HFF-Myc (cell line): Measurements from ENCODE around the gene ACYP2.

Source experiments
- DNase-seq: peaks from one replicate; pipeline ENCODE4 v3.0.0-alpha.2; 2011; ENCODE audit warnings: low read depth; ENCODE audit errors: extremely low read depth
- H3K4me3 ChIP-seq: replicated peaks from 2 replicates; pipeline ENCODE4 v1.5.1; 2011; ENCODE audit warnings: low read depth, mild to moderate bottlenecking, control low read depth, low read length
- TF ChIP-seq, protein P1 (sequence below): IDR thresholded peaks from 2 replicates; pipeline ENCODE4 v1.5.1; 2012; ENCODE audit warnings: mild to moderate bottlenecking, low read depth, low read length, control low read depth; ENCODE audit errors: missing control alignments

ACYP2 gene

DNA sequence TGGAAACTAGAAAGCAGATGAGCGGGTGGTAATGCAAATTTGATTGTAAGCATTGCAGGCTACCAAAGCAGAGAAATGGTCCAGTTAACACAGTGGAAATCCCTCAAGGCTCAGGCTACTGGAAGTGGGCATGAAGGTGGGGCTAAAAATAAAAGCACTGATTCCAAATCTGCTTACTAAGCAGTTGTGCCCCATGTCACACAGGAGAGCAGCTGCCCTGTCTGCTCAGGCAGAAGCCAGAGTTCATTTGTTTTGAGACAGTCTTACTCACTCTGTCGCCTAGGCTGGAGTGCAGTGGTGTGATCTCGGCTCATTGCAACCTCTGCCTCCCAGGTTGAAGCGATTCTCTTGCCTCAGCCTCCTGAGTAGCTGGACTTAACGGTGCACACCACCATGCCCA, 183.1 kb downstream of the ACYP2 start:
- H3K4me3 ChIP-seq = no peak overlapping the region
- TF ChIP-seq, protein P1, sequence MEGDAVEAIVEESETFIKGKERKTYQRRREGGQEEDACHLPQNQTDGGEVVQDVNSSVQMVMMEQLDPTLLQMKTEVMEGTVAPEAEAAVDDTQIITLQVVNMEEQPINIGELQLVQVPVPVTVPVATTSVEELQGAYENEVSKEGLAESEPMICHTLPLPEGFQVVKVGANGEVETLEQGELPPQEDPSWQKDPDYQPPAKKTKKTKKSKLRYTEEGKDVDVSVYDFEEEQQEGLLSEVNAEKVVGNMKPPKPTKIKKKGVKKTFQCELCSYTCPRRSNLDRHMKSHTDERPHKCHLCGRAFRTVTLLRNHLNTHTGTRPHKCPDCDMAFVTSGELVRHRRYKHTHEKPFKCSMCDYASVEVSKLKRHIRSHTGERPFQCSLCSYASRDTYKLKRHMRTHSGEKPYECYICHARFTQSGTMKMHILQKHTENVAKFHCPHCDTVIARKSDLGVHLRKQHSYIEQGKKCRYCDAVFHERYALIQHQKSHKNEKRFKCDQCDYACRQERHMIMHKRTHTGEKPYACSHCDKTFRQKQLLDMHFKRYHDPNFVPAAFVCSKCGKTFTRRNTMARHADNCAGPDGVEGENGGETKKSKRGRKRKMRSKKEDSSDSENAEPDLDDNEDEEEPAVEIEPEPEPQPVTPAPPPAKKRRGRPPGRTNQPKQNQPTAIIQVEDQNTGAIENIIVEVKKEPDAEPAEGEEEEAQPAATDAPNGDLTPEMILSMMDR = no peak
- DNase-seq = no peak

DNA sequence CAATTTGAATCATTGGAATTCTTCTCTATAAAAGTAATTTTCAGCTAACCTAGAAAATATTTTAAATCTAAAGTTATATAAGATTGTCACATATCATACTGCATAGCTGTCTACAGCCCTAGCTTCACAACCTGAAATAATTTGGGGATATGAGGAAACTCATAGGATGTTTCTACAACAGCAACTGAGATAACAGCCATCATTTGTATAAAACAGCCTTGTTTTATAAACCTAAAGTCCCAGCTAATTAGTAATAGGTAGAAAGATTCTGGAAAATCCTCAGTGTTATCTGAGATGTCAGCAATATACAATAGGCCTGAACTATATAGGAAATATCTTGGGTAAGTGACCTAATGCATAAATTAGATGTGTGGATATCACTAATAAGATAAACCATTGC, 188.2 kb downstream of the ACYP2 start:
- no peak for DNase-seq
- TF ChIP-seq, protein P1 = no peak
- no peak overlapping the region for H3K4me3 ChIP-seq

GRCh38 chr2:54306556-54306955, 191.1 kb downstream of the ACYP2 start:
- DNase-seq = no peak

DNA sequence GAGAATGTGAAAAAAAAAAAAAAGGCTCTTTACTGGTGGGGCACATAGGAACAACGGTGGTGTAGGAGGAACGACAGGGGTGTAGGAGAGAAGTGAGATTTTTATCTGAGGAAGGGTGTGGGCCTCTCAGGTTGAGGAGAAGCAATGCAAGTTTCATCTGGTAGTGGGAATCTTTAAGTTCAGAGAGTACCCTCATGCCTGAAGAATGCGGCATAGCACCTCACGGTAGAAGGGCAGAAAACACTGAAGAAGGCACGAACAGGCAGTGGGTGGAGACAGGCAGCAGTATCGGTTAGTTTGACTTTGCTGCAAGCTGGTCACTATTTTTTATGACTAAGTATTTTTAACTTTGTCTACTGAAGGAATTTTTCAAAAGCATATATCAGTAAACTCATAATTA, 192.8 kb downstream of the ACYP2 start:
- no peak for DNase-seq
- H3K4me3 ChIP-seq = no peak overlapping the region
- TF ChIP-seq, protein P1 = no peak

More at GRCh38 chr2:54306556-54306955, 191.1 kb downstream of the ACYP2 start:
- TF ChIP-seq, protein P1 = no peak
- no peak overlapping the region for H3K4me3 ChIP-seq

DNA sequence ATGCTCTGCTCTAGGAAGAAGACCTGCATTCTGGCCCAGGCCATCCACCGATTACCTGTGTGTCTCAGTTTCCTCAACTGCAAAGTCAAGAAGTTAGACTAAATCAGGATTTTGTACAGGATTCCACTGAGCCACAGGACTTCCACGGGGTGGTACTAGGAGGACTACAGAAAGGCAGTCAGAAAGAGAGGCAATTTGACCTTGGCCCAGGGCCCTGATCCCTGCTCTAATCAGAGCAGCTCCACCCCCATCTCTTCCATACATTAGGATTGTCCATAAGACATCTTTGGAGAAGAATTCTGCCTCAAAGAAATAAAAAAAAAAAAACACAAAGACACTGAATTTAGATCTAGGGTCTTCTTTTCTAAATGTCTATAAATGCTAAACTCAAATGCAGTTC, 193.4 kb downstream of the ACYP2 start:
- DNase-seq = no peak
- TF ChIP-seq, protein P1 = no peak

DNA sequence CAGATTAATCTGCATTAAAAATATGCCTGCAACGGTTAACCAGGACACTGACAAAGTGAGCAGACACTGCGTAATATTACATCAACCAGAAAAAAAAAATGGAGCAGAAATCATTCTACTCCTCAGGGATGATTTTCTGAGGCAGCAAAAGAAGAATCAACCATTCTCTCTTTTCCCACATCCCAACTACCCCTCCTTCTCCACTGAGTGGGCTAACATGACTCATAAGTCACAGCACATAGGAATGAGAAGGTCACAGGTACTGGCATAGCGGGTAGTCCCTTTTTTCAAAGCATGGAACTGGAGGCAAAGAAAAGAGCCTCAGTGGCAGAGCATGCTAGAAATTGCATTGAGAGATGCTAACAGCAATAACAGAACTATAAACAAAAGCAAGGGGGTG, 194.9 kb downstream of the ACYP2 start:
- H3K4me3 ChIP-seq = no peak overlapping the region
- TF ChIP-seq, protein P1 = no peak
- DNase-seq = no peak

More for the DNA sequence above, 193.4 kb downstream of the ACYP2 start:
- H3K4me3 ChIP-seq = no peak overlapping the region

DNA sequence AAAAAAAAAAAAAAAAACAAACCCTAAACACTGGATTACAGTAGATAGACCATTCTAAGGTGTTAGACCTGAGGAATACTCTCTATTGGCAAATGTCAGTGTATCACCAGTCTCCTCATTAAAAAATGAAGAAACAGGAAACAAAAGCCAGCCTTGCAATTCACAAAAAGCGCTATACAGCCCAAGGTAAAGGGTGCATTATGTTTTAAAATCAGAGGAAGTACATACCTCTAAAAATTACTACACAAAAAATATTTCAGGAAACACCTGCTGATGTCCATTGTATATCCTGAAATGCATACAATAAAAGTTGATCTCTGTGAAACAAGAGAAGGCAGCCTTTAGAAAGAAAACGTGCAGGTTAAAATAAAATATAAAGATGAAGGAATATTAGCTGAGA, 195.5 kb downstream of the ACYP2 start:
- TF ChIP-seq, protein P1 = no peak
- no peak for DNase-seq
- no peak overlapping the region for H3K4me3 ChIP-seq
